ENCODE data around the gene HNRNPAB.

DNA sequence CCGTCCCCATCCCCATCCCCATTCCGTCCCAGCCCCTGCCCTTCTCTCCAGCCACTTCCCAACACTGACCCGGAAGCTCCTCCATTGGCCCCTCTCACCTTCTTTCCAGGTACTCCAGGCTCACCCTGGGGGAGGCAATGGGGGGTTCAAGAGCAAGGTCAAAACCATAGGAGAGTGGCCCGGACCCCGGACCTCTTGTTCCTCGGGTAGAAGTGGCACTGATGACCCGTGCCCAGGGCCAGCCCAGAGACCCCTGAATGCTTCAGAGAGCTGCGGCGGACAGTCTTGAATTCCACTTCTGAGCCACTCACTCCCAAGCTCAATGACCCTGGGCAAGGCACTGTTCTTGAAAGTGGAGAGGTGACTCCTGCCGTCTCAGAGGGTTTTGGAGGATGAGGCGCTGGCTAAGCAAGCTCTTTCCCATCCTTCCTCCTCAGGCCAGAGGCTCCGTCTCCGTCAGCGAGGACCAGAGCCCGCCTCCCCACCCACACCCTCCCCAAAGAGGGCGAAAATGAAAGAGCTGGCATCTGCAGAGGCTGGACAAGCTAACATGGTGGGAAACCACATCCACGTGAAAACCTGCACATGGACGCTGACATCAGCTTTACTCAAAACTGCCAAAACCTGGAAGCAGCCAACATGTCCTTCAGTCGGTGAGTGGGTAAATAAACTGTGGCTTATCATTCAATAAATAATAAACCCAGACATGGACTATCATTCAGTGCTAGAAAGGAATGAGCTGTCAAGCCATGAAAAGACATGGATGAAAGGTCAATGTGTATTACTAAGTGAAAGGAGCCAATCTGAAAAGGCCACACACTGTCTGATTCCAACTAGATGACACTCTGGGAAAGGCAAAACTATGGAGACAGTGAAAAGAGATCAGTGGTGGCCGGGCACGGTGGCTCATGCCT lies 55.5 kb downstream of the HNRNPAB start:
- TF ChIP-seq, protein P1, sequence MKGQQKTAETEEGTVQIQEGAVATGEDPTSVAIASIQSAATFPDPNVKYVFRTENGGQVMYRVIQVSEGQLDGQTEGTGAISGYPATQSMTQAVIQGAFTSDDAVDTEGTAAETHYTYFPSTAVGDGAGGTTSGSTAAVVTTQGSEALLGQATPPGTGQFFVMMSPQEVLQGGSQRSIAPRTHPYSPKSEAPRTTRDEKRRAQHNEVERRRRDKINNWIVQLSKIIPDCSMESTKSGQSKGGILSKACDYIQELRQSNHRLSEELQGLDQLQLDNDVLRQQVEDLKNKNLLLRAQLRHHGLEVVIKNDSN (IDR thresholded peaks at IDR 0.05), result no peak
- TF ChIP-seq TCF12 (IDR thresholded peaks at IDR 0.05; ENCODE audit: low read depth), result no peak
- no peak for TF ChIP-seq EP300 (IDR thresholded peaks at IDR 0.05; ENCODE audit: borderline replicate concordance)
- TF ChIP-seq RAD21 (IDR thresholded peaks at IDR 0.05; ENCODE audit: low read depth), result no peak
- no peak for TF ChIP-seq YY1 (IDR thresholded peaks at IDR 0.05; ENCODE audit: low read depth)
- TF ChIP-seq, protein P2, sequence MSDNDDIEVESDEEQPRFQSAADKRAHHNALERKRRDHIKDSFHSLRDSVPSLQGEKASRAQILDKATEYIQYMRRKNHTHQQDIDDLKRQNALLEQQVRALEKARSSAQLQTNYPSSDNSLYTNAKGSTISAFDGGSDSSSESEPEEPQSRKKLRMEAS (IDR thresholded peaks at IDR 0.05), result no peak
- TF ChIP-seq CEBPB (IDR thresholded peaks at IDR 0.05), result no peak

Measured in Ishikawa (cell line).